Measurements from ENCODE around the gene F11.
"Not testable (repeated sequence)": the region's sequence is repeated elsewhere in the genome, so short reads cannot be mapped to it uniquely, and the experiment has no call there.

The F11 gene

DNA sequence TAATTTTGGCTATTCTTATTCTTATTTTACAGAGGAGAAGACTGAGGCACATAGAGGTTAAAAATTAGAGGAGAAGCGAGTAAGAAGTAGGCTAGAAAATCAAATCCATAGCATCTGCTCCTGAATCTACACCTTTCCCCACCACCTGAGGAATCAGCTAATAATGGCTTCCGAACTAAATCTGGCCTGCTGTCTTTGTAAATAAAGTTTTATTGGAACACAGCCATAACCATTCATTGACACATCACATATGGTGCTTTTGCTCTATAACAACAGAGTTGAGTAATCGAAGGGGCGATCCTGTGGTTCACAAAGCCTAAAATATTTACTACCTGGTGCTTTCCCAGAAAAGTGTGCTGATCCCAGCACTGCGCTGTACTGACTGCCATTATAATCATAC, 38.2 kb downstream of the F11 start:
- DNase-seq: no peak

DNA sequence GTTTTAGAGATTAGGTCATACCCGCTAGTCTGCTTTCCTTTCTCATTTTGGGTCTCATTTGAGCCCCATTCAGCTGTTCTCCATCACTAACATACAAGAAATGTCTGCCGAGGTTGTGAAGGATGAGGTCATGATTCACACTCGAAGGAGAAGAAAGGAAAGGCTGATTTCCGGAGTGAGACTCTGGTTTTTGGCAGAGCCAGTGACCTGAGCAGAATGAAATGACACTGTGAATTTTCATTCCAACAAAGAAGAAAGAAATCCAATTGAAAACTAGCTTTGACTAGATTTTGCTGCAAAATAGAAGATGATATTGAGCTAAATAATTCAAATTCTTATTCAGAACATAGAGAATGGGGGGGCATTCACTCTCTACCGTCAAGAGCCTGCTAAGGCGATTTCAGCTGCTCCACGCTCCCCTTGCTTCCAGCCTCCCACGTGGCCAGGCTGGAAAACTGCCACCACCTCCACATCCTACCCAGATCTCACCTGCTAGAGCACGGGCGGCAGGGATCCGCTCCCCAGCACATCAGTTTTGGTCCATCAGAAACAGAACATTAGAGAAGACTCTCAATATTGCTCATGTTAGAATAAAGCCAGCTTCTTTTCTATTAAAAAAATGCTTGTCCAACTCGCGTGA, 39.0 kb downstream of the F11 start:
- DNase-seq: no peak

DNA sequence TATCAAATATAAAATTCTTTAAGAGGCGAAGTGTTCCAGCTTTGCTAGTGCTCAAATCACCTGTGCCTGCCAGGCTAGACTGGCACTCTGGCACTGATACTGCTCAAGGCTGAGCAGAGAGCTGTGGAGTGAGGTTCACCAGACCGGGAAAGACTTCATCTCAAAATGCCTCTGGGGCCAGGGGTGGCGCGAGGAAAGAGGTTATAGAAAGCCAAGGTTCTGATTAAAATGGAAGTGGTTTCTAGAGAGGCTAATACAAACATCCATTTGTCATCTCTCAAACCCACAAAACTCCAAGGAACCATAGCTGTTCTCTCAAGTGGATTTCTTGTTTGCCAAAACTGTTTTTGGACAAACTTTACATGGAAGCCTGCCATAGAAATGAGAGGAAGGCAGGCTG, 41.5 kb downstream of the F11 start:
- DNase-seq: no peak

DNA sequence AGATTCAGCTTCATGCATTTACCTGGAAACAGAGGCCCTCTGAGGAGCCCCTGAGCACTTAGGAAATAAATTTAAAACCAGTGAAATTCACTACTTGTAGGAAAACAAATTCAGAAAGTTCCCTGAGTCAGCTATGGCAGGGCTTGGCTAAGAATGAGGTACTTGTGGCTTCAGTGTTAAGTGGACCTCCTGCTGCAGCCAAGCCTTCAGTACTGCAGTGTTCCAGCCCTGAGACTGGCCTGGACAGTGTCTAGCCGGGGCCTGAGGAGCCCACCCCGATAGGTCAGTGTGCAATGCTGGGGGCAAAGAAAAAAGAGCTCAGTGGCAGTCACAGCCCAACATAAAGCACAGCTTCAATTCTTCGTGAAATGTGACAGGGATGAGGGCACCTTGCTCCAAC, 41.9 kb downstream of the F11 start:
- no peak for DNase-seq

DNA sequence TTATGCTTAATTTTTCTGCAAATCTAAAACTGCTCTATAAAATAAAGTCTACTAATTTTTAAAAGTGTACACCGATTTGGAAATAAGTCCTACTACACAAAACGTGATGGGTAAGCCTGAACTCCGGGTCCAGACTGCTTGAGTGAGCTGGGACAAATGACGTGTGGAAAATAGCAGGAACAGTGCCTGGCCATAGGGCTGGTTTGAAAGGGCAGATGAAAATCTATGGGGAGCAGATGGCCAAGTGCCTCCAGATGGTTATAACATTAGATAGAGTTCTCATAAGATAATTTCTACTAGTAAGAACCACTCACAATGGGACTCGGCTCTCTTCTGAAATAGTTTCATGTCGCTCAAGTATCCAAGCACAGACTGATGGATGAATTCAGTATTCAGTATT, 52.5 kb downstream of the F11 start:
- DNase-seq: no peak

DNA sequence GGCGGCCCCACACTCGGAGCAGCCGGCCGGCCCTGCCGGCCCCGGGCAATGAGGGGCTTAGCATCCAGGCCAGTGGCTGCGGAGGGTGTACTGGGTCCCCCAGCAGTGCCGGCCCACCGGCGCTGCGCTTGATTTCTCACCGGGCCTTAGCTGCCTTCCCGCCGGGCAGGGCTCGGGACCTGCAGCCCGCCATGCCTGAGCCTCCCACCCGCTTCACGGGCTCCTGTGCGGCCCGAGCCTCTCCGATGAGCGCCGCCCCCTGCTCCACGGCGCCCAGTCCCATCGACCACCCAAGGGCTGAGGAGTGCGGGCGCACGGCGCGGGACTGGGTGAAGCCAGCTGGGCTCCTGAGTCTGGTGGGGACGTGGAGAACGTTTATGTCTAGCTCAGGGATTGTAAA, 58.7 kb downstream of the F11 start:
- DNase-seq: not testable (repeated sequence)

DNA sequence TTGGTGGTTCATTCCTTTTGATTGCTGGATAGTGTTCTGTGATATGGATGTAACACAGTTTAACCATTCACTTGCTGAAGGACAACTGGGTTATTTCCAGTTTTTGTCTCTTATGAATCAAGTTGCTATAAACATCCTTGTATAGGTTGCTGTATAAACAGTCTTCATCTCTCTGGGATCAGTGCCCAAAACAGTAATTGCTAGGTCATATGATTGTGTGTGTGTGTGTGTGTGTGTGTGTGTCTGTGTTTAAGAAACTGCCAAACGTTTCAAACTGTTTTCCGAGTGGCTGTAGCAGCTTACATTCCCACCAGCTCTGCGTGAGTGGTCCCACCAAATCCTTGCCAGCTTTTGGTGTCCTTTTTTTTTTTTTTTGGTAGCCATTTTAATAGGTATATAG, 60.4 kb downstream of the F11 start:
- DNase-seq: no peak

DNA sequence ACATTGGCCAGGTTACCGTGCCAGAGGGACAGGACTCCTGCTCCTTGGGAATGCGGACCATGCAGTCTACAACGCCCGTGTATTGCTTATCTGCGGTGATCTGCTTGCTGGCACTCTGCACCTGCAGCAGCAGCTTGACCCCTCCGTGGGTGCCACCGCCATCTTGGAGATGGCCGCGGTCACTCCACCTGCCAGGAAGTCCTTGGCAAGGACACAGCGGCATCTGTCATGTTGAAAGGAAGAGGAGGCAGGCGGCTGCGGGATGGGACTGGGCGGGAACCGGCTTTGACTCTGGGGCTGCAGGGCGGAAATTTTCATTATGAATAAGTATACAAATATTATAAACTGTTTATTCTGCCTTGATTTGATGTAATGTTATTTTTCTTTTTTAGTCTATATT, 63.4 kb downstream of the F11 start:
- DNase-seq: no peak

DNA sequence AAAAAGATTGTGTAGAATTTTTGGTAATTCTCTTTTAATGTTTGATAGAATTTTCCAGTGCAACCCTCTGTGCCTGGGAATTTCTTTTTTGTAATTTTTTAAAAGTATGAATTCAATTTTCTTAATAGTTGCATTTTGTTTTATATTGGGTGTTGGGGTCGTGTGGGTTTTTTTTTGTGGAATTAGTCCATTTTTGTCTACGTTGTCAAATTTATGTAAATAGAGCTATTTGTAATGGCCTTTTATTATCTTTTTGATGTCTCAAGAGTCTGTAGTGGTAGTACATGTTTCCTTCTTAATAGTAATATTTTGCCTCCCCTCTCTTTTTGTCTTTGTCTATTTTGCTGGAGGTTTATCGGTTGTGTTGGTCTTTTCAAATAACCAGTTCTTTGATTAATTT, 64.4 kb downstream of the F11 start:
- DNase-seq: no peak

DNA sequence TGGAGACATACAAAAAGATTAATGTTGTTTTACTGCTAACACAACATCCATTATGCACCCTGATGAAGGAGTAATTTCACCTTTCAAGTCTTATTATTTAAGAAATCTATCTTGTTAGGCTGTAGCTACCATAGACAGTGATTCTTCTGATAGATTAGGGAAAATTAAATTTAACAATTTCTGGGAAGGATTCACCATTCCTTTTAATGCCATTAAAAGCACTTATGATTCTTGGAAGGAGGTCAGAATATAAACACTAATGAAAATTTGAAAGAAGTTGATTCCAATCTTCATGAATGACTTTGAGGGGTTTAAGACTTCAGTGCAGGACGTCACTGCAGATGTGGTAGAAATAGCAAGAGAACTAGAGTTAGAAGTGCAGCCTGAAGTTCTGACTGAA, 69.8 kb downstream of the F11 start:
- no peak for DNase-seq

All from left hindlimb (tissue), 1 donor.